GM23338 (cell line): ENCODE measurements around the gene NBAS. TPM values are rescaled to one million over a fixed set of nuclear protein-coding genes. Genes with fewer than 3 reads are reported as not detected.

Source experiments
- ATAC-seq: fragments of 200-7000 bp; cut with Tn5 transposase; 3 replicates; pipeline ENCODE4 v1.9.1; 2020
- DNase-seq: peaks from one replicate; pipeline ENCODE4 v3.0.0-alpha.2; 2015; ENCODE audit warnings: low spot score
- H2AFZ ChIP-seq: fragments of 200-600 bp; sonication (generic); 2 replicates; pipeline ENCODE4 v1.8.0; 2016; ENCODE audit warnings: antibody characterized with exemption, mild to moderate bottlenecking, moderate library complexity
- H3F3A ChIP-seq: fragments of 200-600 bp; sonication (generic); replicated peaks from 2 replicates; pipeline ENCODE4 v1.8.0; 2017; ENCODE audit warnings: antibody characterized with exemption, mixed run types, low read depth
- H3K27ac ChIP-seq: fragments of 200-600 bp; sonication (generic); 2 replicates; pipeline ENCODE4 v1.6.1; 2016; ENCODE audit warnings: low read depth
- H3K27me3 ChIP-seq: fragments of 200-600 bp; sonication (generic); 2 replicates; pipeline ENCODE4 v1.8.0; 2016; ENCODE audit warnings: mild to moderate bottlenecking, mixed run types, moderate library complexity; ENCODE audit not compliant: insufficient read depth
- H3K36me3 ChIP-seq: fragments of 200-600 bp; sonication (generic); 2 replicates; pipeline ENCODE4 v1.8.0; 2016; ENCODE audit warnings: mild to moderate bottlenecking; ENCODE audit not compliant: insufficient read depth
- H3K4me1 ChIP-seq: fragments of 200-600 bp; sonication (generic); 2 replicates; pipeline ENCODE4 v1.8.0; 2016; ENCODE audit warnings: mild to moderate bottlenecking, moderate library complexity; ENCODE audit not compliant: insufficient read depth
- H3K4me2 ChIP-seq: fragments of 200-600 bp; sonication (generic); 2 replicates; pipeline ENCODE4 v1.7.1; 2017; ENCODE audit warnings: mixed run types
- H3K4me3 ChIP-seq: fragments of 200-600 bp; sonication (generic); 2 replicates; pipeline ENCODE4 v1.6.1; 2016; ENCODE audit warnings: mixed run types
- H3K79me2 ChIP-seq: fragments of 200-600 bp; sonication (generic); replicated peaks from 2 replicates; pipeline ENCODE4 v1.8.0; 2017; ENCODE audit warnings: mild to moderate bottlenecking; ENCODE audit not compliant: insufficient read depth
- H3K9me2 ChIP-seq: fragments of 200-600 bp; sonication (generic); 2 replicates; pipeline ENCODE4 v1.8.0; 2017; ENCODE audit not compliant: insufficient read depth
- H4K20me1 ChIP-seq: fragments of 200-600 bp; sonication (generic); replicated peaks from 2 replicates; pipeline ENCODE4 v1.8.0; 2017; ENCODE audit warnings: mild to moderate bottlenecking; ENCODE audit not compliant: insufficient read depth
- H3K27ac Mint-ChIP-seq: 2 replicates; pipeline ENCODE4 v1.8.0; 2020; ENCODE audit warnings: inconsistent platforms, mild to moderate bottlenecking, moderate library complexity, mixed read lengths
- H3K27me3 Mint-ChIP-seq: 3 replicates; pipeline ENCODE4 v1.8.0; 2022; ENCODE audit warnings: low read depth, mild to moderate bottlenecking, moderate library complexity, mixed read lengths, inconsistent platforms; ENCODE audit not compliant: insufficient read depth, poor library complexity
- H3K36me3 Mint-ChIP-seq: 3 replicates; pipeline ENCODE4 v1.8.0; 2021; ENCODE audit warnings: low read depth, mild to moderate bottlenecking, inconsistent platforms, moderate library complexity, mixed read lengths
- H3K4me1 Mint-ChIP-seq: 3 replicates; pipeline ENCODE4 v1.8.0; 2020; ENCODE audit warnings: mild to moderate bottlenecking, inconsistent platforms, mixed read lengths
- H3K4me3 Mint-ChIP-seq: 3 replicates; pipeline ENCODE4 v1.8.0; 2021; ENCODE audit warnings: moderate library complexity, mild to moderate bottlenecking, inconsistent platforms, mixed read lengths
- H3K9me3 Mint-ChIP-seq: 3 replicates; pipeline ENCODE4 v1.8.0; 2020; ENCODE audit warnings: moderate library complexity, mild to moderate bottlenecking, inconsistent platforms, mixed read lengths
- CREB1 ChIP-seq: fragments of 250-450 bp; sonication (Bioruptor Pico); IDR thresholded peaks from 2 replicates; pipeline ENCODE4 v1.5.0; 2020; ENCODE audit warnings: low read depth, mild to moderate bottlenecking, moderate library complexity
- CTCF ChIP-seq, 2 experiments: fragments of 200-600 bp in 1 of 2; sonication (generic) in 1 of 2; conservative IDR thresholded peaks; 2 replicates each; pipeline versions ENCODE4 v1.5.1 to v1.6.1; 2016 to 2017; ENCODE audit warnings: antibody characterized with exemption in 2 of 2, low read depth in 2 of 2, mild to moderate bottlenecking in 2 of 2, moderate library complexity in 1 of 2
- ETS1 ChIP-seq: IDR thresholded peaks from 2 replicates; pipeline ENCODE4 v1.6.1; 2016; ENCODE audit warnings: antibody characterized with exemption
- EZH2 ChIP-seq: fragments of 200-600 bp; sonication (generic); IDR thresholded peaks from one replicate; pipeline ENCODE4 v1.8.0; 2017; ENCODE audit warnings: antibody characterized with exemption, mild to moderate bottlenecking, low read depth; ENCODE audit not compliant: unreplicated experiment
- EZH2phosphoT487 ChIP-seq: fragments of 200-600 bp; sonication (generic); IDR thresholded peaks from one replicate; pipeline ENCODE4 v1.8.1; 2018; ENCODE audit warnings: antibody characterized with exemption; ENCODE audit not compliant: unreplicated experiment
- JUNB ChIP-seq: IDR thresholded peaks from one replicate; pipeline ENCODE4 v1.6.1; 2016; ENCODE audit warnings: antibody characterized with exemption; ENCODE audit not compliant: unreplicated experiment
- NANOG ChIP-seq: IDR thresholded peaks from 2 replicates; pipeline ENCODE4 v1.6.1; 2016; ENCODE audit warnings: antibody characterized with exemption, borderline replicate concordance
- POLR2AphosphoS5 ChIP-seq: IDR thresholded peaks from 2 replicates; pipeline ENCODE4 v1.6.1; 2016; ENCODE audit warnings: antibody characterized with exemption, low read depth
- STAT1 ChIP-seq: IDR thresholded peaks from one replicate; pipeline ENCODE4 v1.6.1; 2016; ENCODE audit warnings: antibody characterized with exemption; ENCODE audit not compliant: unreplicated experiment
- ZNF114 ChIP-seq: fragments of 250-450 bp; sonication (Bioruptor Pico); IDR thresholded peaks from 2 replicates; pipeline ENCODE4 v1.5.0; 2020; ENCODE audit warnings: mild to moderate bottlenecking, moderate library complexity
- ZNF331 ChIP-seq: fragments of 250-450 bp; sonication (Bioruptor Pico); IDR thresholded peaks from 2 replicates; pipeline ENCODE4 v1.5.0; 2020; ENCODE audit warnings: low read depth, mild to moderate bottlenecking, moderate library complexity
- ZNF462 ChIP-seq: fragments of 250-450 bp; sonication (Bioruptor Pico); IDR thresholded peaks from 2 replicates; pipeline ENCODE4 v1.5.0; 2020; ENCODE audit warnings: mild to moderate bottlenecking, moderate library complexity
- polyA plus RNA-seq: library from polyadenylated mRNA; unstranded; fragments of >200 nt; fragmentation: Nextera tagmentation; extraction: Ambion mirVana; gene quantifications from 2 replicates; pipeline ENCODE4 v1.2.1, GENCODE V29; 2016
- total RNA-seq: library from RNA; depleted of rRNA; stranded (reverse); fragments of >200 nt; shearing (Covaris generic); gene quantifications from 2 replicates; pipeline ENCODE4 v1.2.3, GENCODE V29; 2014

NBAS gene
- total and polyA plus RNA-seq, 2 experiments from 2014 or later = 24.8 to 38.9 TPM

- Histone ChIP-seq H2AFZ (no peak overlapping the region), H3K4me2 (no peak overlapping the region), H4K20me1 (no peaks in the 10 kb centered on the region), H3K4me3 (no peak overlapping the region), H3K36me3 (0 out of 2 replicates have a peak, but pooled peaks cover 5% of the 10 kb centered on the region), H3K9me2 (no peaks in the 10 kb centered on the region), H3K4me1 (no peaks in the 10 kb centered on the region), H3F3A (no peaks in the 10 kb centered on the region), H3K27ac (no peak overlapping the region), H3K27me3 (no peaks in the 10 kb centered on the region), H3K79me2 (no peaks in the 10 kb centered on the region)
- DNase-seq (no peak), ATAC-seq (no peak)
- no peak for TF ChIP-seq NANOG
- Mint-ChIP-seq H3K4me1 (no peaks in the 10 kb centered on the region), H3K27ac (no peak overlapping the region), H3K27me3 (no peaks in the 10 kb centered on the region), H3K36me3 (peaks cover 18% of the 10 kb centered on the region), H3K4me3 (no peak overlapping the region), H3K9me3 (peaks cover 3% of the 10 kb centered on the region; the same call in 2 of the 3 replicates)
Measured at GRCh38 chr2:15532996-15533395, 28.1 kb downstream of the NBAS start.

GRCh38 chr2:15531095-15531854 lies 29.9 kb downstream of the NBAS start:
- Mint-ChIP-seq H3K9me3 (no peaks in the 10 kb centered on the region), H3K4me3 (no peak overlapping the region), H3K4me1 (no peaks in the 10 kb centered on the region), H3K27ac (no peak overlapping the region; the same call in 1 of the 2 replicates), H3K27me3 (no peaks in the 10 kb centered on the region), H3K36me3 (peaks cover 9% of the 10 kb centered on the region; the same call in 2 of the 3 replicates)
- Histone ChIP-seq H3K4me2 (no peak overlapping the region), H3K27me3 (no peaks in the 10 kb centered on the region), H3K79me2 (no peaks in the 10 kb centered on the region), H2AFZ (no peak overlapping the region), H3K4me1 (no peaks in the 10 kb centered on the region), H3K36me3 (0 out of 2 replicates have a peak, but pooled peaks cover 5% of the 10 kb centered on the region), H3F3A (no peaks in the 10 kb centered on the region), H3K4me3 (no peak overlapping the region), H3K27ac (no peak overlapping the region), H3K9me2 (no peaks in the 10 kb centered on the region), H4K20me1 (no peaks in the 10 kb centered on the region)
- ATAC-seq = no peak
- no peak for DNase-seq
- TF ChIP-seq CREB1 (CRISPR knock-in tag) (no peak), NANOG (no peak), EZH2 (no peak), CTCF (conservative IDR thresholded peaks at IDR 0.05; ENCODE audit: low read depth in 2 of 2) (no peak), POLR2AphosphoS5 (no peak), ZNF462 (CRISPR knock-in tag) (no peak), STAT1 (no peak), ETS1 (no peak), ZNF114 (CRISPR knock-in tag) (no peak), EZH2phosphoT487 (no peak), ZNF331 (CRISPR knock-in tag) (no peak), JUNB (no peak)
